Stimulated activated effector memory CD8-positive, alpha-beta T cell treated with anti-CD3 and anti-CD28 coated beads, Interleukin-12 subunit alpha, Interleukin-12 subunit beta, amount 100 ng/mL, for 72 hours (primary cell): ENCODE data around the gene TTC21B.

Source experiments
- ATAC-seq: fragments of 150-1000 bp; cut with Tn5 transposase; 2 replicates; pipeline ENCODE4 v1.10.0; 2021
- DNase-seq, 2 donors: peaks; one replicate each; pipeline ENCODE4 v3.0.0; 2021 to 2022; ENCODE audit warnings: low spot score in 2 of 2
- H3K27ac Mint-ChIP-seq: one replicate; pipeline ENCODE4 v1.8.0; 2022; ENCODE audit warnings: mild to moderate bottlenecking, mixed read lengths
- H3K36me3 Mint-ChIP-seq: one replicate; pipeline ENCODE4 v1.8.0; 2022; ENCODE audit warnings: mild to moderate bottlenecking, mixed read lengths
- H3K4me1 Mint-ChIP-seq: one replicate; pipeline ENCODE4 v1.8.0; 2022; ENCODE audit warnings: mixed read lengths
- H3K4me3 Mint-ChIP-seq: one replicate; pipeline ENCODE4 v1.8.0; 2022; ENCODE audit warnings: mild to moderate bottlenecking, mixed read lengths
- H3K9me3 Mint-ChIP-seq: one replicate; pipeline ENCODE4 v1.8.0; 2022; ENCODE audit warnings: mixed read lengths

The TTC21B gene

DNA sequence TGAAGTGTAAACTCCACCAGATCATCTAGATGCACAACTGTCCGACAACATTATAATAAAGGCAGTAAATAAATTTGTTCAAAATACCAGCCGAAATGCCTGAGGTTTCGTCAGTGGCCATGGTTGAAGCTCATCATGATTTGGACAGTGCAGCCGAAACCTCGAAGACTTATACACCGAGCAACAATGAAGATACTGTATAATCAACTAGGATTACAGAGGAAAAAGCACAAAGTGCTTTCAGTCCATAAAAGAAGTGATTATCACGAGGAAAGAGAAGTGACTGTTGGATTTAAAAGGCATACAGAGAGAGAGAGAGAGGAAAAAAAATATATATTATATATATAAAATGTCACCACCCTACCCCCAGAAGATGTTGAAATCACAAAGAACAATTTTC, 107.5 kb downstream of the TTC21B start:
- DNase-seq (no peak), ATAC-seq (no peak)
- H3K9me3 Mint-ChIP-seq, result peaks cover 8% of the 10 kb centered on the region
- H3K4me1 Mint-ChIP-seq, result no peaks in the 10 kb centered on the region
- no peaks in the 10 kb centered on the region for H3K36me3 Mint-ChIP-seq
- no peak overlapping the region for H3K4me3 Mint-ChIP-seq
- no peak overlapping the region for H3K27ac Mint-ChIP-seq

DNA sequence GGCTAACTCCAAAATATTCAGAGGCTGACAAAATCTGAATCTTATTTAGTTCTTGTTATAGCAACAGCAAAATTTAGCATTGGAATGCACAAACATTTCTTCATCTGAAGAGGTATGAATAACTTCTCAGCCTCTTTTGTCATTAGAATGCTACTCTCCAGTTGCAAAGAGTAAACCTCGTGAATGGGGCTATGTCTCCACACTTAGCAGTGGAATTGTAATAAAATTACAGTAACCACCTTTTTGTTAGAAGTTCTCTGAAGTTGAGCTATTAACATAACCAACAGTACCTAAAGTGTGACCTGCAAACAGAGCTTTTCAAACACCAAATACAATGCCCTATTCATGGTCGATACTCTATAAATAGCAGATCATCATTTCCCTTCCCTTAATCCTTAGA, 109.4 kb downstream of the TTC21B start:
- ATAC-seq (no peak), DNase-seq (no peak)
- Mint-ChIP-seq H3K4me3 (no peak overlapping the region), H3K36me3 (no peaks in the 10 kb centered on the region), H3K4me1 (no peaks in the 10 kb centered on the region), H3K27ac (no peak overlapping the region), H3K9me3 (no peaks in the 10 kb centered on the region)

DNA sequence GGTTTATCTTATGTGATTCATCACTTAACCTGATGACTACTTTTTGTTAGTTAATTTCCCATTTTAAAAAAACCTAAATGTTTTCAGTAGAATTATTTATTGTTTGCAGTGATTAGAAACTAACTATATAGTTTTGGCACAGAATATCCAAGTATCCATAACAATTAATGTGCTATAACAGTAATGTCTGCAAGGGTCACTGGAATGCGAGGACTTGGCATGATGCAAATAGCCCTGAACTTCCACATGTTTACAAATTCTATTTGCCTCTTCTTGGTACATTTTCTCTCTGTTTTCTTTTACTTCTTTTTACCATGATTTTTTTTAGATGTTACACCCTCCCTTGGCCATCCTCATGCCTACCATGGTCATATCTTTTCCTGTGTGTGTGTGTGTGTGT, 110.2 kb downstream of the TTC21B start:
- H3K4me1 Mint-ChIP-seq, result no peaks in the 10 kb centered on the region
- H3K4me3 Mint-ChIP-seq, result no peak overlapping the region
- DNase-seq (no peak), ATAC-seq (no peak)
- no peaks in the 10 kb centered on the region for H3K36me3 Mint-ChIP-seq
- H3K27ac Mint-ChIP-seq, result no peak overlapping the region
- no peaks in the 10 kb centered on the region for H3K9me3 Mint-ChIP-seq

DNA sequence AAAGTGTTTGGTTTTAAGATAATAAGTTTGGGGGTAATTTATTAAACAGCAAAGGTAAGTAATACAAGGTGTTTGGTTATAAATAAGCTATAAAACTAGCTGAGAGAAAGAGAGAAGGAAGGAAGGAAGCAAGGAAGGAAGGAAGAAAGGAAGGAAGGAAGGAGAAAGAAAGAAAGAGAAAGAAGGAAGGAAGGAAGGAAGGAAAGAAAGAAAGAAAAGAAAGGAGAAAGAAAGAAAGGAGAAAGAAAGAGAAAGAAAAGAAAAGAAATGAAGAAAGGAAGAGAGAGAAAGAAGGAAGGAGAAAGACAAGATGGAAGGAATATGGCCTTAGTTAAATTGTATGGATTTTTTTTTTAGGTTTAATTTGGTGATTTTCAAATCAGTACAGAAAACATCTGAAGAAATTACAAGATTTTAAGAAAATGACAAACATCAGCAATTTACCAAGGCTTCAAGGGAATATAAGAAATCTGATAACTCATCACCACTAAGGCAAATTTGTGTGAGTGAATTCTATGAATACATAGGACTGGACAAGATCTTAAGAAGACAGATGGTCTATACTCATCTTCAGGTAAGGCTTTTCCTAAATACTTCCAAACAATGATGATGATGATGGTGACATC, 113.1 kb downstream of the TTC21B start:
- no peak for DNase-seq
- no peak overlapping the region for H3K4me3 Mint-ChIP-seq
- ATAC-seq, result no peak
- H3K27ac Mint-ChIP-seq, result no peak overlapping the region
- no peaks in the 10 kb centered on the region for H3K36me3 Mint-ChIP-seq
- H3K9me3 Mint-ChIP-seq, result no peaks in the 10 kb centered on the region
- H3K4me1 Mint-ChIP-seq, result no peaks in the 10 kb centered on the region

DNA sequence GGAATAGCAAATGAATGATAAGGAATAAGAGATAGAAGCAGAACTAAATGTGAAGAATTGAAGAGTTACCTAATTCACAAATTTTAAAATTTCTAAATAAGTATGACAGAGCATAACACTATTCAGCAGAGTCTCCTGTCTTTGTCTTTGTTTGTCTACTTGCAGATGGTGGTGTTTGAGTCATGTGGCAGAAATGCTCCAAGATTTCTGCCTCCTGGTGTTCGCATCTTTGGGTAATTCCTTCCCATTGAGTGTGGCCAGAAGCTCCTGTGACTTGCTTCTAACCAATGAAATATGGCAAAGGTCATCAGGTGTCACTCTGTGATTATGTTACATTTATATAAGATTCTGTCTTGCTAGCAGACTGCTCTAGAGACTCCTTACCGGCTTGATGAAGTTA, 114.0 kb downstream of the TTC21B start:
- ATAC-seq, result no peak
- Mint-ChIP-seq H3K4me3 (no peak overlapping the region), H3K27ac (no peak overlapping the region), H3K36me3 (no peaks in the 10 kb centered on the region), H3K4me1 (no peaks in the 10 kb centered on the region), H3K9me3 (no peaks in the 10 kb centered on the region)
- no peak for DNase-seq

DNA sequence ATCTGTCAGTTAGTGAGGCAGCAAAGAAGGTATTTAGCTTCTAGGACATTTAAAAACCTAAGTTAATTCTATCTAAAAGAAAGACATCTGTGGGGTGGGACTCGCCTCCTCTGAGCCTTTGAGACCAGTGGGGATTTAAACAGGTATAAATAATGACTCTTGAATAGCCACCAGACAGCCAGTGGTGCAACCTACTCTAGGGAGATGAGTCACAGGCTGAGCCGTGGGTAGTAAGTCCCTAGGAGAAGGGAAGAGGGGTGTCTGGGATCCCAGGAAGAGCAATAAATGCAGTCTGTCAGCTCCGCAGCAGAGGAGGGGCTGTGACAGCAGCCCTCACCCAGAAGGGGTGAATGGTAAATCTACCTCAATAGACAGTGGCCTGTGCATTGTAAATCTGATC, 116.5 kb downstream of the TTC21B start:
- Mint-ChIP-seq H3K36me3 (no peaks in the 10 kb centered on the region), H3K4me1 (no peaks in the 10 kb centered on the region), H3K9me3 (no peaks in the 10 kb centered on the region), H3K27ac (no peak overlapping the region), H3K4me3 (no peak overlapping the region)
- no peak for ATAC-seq
- no peak for DNase-seq

DNA sequence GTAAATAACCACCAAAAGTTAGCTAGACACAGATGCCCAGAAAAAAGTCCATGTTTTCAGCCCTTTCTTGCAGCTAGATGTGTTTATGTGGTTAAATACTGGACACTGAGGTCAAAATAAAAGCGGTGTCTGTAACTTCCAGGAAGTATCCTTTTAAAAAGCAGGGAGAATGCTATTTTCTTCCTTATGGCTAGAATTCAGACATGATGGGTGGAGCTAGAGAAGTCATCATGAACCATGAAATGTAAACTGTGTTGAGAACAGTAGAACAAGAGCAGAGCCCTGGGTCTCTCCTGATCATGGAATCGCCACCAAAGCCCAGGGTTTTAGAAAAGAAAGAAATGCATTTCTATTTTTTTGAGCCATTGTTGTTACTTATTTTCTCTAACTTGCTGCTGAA, 118.2 kb downstream of the TTC21B start:
- H3K9me3 Mint-ChIP-seq, result no peaks in the 10 kb centered on the region
- no peaks in the 10 kb centered on the region for H3K4me1 Mint-ChIP-seq
- H3K27ac Mint-ChIP-seq, result no peak overlapping the region
- H3K4me3 Mint-ChIP-seq, result no peak overlapping the region
- ATAC-seq, result no peak
- no peaks in the 10 kb centered on the region for H3K36me3 Mint-ChIP-seq
- DNase-seq, result no peak

DNA sequence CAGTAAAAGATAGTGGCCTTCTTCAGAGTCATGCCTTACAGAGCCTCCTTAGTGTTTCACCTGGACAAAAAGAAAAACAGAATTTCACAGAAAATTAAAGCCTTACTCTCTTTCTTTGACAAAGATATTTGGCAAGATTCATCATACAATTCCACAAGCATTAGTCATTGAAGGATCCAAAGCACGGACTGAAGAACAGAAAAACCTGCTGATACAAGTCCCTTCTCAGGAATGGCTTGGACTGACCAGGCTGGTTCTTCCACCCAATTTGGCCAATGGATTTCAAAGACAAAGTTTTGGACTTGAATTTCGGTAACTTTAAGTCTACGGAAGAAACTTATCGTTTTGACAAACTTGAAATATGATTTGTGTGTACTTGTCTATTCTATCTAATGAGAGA, 120.4 kb downstream of the TTC21B start:
- ATAC-seq, result no peak
- Mint-ChIP-seq H3K36me3 (no peaks in the 10 kb centered on the region), H3K9me3 (no peaks in the 10 kb centered on the region), H3K4me3 (no peak overlapping the region), H3K27ac (no peak overlapping the region), H3K4me1 (no peaks in the 10 kb centered on the region)
- no peak for DNase-seq

DNA sequence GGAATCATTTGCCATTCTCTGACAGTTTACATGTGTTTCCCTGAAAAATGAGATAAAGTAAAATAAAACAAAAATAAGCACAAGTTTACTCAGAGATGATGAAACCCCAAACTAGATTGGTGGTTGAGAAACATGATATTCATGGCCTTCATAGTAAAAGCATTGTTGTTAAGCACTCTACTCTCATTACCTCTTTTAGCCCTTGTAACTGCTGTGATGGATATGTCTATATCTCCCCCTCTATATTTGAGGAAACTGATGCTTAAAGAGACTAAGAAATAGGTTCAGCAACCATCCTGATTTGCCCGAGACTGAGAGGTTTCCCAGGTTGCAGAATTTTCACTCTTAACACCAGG, 125.7 kb downstream of the TTC21B start:
- Mint-ChIP-seq H3K4me1 (no peaks in the 10 kb centered on the region), H3K36me3 (no peaks in the 10 kb centered on the region), H3K27ac (no peak overlapping the region), H3K9me3 (no peaks in the 10 kb centered on the region), H3K4me3 (no peak overlapping the region)
- no peak for DNase-seq
- ATAC-seq, result no peak

DNA sequence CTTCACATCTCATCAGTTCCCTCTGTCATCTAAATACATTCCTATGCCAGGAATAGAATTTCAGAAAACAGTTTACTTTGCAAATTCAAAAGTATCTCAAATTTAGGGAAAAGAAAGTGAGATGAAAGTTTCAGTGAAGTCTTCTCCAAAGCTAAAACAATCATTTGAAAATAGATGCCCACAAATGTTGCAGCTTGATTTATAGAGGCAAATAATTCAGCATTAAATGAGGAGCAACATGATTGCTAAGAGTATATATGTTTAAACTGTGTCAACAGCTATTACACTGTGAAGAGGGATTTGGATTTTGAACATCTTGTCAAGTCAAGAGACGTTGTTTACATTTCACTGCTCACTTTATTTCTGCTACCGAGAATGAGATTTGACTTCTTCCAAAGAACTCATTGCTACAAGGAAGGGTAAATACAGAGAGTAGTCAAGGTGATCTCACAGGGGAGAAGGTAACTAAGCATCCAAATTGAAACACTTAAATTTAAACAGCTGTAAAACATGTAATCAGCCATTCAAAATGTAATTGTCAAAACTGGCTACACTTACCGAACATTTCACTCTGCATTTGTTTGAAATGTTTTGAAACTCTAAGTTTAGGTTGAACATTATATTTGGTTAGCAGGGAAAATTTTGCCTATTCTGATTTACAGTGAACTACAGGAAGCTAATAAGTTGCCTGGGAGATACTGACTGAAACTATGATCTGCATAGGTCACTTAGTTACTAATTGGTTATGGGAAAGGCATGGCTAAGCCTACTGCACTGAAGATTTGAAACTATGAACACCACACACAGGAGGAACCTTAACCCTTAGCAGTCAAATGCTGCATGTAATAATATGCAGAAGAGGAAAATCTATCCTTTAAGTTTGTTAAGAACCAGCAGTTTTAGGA, 126.3 kb downstream of the TTC21B start:
- Mint-ChIP-seq H3K4me1 (no peaks in the 10 kb centered on the region), H3K9me3 (no peaks in the 10 kb centered on the region)
- ATAC-seq, result no peak

DNA sequence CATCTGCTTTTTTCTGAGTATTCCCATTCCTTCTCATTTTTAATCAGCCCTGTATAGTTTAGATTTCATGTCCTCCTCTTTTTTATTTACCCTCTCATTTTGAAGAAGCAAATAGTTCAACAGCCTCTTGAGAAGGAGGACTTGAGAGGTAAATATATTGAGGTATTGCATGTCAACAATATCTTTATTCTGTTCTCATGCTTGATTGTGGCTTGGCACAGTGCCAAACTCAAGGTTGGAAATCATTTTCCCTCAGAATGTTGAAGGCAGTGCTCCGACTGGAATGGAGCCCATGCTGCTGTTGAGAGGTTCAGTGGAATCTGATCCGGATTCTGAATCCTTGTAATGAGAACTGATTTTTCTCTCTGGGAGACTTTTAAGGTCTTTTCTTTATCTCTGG, 128.5 kb downstream of the TTC21B start:
- no peaks in the 10 kb centered on the region for H3K9me3 Mint-ChIP-seq
- ATAC-seq, result no peak
- no peak overlapping the region for H3K27ac Mint-ChIP-seq
- no peak for DNase-seq
- no peaks in the 10 kb centered on the region for H3K36me3 Mint-ChIP-seq
- no peak overlapping the region for H3K4me3 Mint-ChIP-seq
- H3K4me1 Mint-ChIP-seq, result no peaks in the 10 kb centered on the region

More for the DNA sequence above, 126.3 kb downstream of the TTC21B start:
- no peaks in the 10 kb centered on the region for H3K36me3 Mint-ChIP-seq
- no peak overlapping the region for H3K4me3 Mint-ChIP-seq
- H3K27ac Mint-ChIP-seq, result no peak overlapping the region
- DNase-seq, result no peak
